SH-SY5Y (cell line): ENCODE data around the gene PLXNB1.

Experiments used
- GATA2 ChIP-seq: IDR thresholded peaks from 2 replicates; pipeline ENCODE4 v1.6.1; 2011; ENCODE audit warnings: mild to moderate bottlenecking, low read depth, low read length
- GATA3 ChIP-seq: IDR thresholded peaks from 2 replicates; pipeline ENCODE4 v1.6.1; 2011; ENCODE audit warnings: low read depth, mild to moderate bottlenecking, low read length, moderate library complexity

PLXNB1 gene

GRCh38 chr3:48410205-48411040 lies 19.5 kb downstream of the PLXNB1 start:
- TF ChIP-seq GATA3 (no peak), GATA2 (no peak)

DNA sequence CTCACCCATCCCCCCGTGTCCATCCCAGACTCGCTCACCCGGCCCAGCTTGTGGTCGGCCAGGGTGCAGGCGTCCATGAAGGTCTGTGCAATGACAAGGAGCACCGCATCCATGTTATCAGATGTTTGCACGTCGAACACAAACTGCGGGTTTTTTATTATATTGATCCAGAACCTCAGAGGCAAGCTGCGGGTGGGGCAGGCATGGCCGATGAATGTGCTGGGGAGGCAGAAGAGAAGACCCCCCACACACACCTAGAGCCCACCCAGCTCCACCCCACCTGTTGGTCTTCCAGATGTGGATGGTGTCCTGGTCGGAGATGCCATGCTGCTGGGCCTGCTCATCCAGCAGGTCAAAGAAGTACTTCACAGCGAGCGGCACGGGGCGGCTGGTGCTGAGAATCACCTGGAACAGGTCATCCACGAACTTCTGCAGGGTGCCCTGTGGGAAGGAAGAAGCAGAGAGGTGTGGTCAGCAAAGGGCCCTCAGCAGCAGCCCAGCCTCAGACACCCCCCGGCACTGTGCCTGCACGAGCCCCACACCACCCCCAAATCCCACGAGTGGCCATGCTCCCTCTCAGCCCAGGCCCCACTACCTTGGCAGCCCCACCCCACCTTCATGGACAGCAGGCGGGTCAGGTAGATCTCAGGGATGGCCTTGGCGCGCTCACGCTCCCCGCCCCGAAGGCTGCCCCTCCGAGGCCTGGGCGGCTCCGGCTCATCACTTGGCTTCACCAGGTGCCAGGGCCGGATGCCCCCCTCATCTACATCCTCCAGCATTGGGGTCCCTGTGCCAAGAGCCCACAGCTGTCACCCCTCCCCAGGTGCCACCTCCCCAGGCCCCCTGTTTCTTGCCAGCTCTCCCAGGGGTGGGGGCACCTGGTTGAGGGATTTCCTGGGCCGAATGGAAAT lies 20.3 kb downstream of the PLXNB1 start:
- TF ChIP-seq GATA3, result no peak

DNA sequence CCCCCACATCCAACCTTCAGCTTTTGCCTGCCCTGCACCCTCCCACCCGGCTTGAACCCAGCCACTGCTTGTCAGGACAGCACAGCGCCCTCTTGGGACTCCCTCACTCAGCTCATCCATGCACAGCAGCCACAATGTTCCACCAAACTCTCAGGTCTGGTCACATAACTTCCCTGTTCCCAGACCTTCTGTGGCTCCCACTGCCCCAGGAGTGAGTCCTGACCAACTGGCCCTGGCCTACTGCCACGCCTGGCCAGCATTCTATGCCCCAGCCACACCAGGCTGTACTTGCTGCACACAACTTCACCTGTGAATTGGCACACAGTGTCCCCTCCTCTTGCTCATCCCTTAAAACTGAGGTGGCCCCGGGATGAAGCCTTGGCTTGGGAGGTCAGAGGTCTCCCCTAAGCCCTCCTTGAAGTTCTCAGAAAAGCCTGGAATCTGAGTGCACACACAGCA lies 21.0 kb downstream of the PLXNB1 start:
- TF ChIP-seq GATA2 (no peak), GATA3 (no peak)

GRCh38 chr3:48407542-48408099 lies 22.3 kb downstream of the PLXNB1 start:
- TF ChIP-seq GATA2 (no peak), GATA3 (no peak)

GRCh38 chr3:48406443-48407431 lies 23.1 kb downstream of the PLXNB1 start:
- TF ChIP-seq GATA3 (no peak), GATA2 (no peak)

- TF ChIP-seq GATA3, result no peak
- TF ChIP-seq GATA2, result no peak
These were observed 23.9 kb downstream of the PLXNB1 start for GRCh38 chr3:48405971-48406370.

DNA sequence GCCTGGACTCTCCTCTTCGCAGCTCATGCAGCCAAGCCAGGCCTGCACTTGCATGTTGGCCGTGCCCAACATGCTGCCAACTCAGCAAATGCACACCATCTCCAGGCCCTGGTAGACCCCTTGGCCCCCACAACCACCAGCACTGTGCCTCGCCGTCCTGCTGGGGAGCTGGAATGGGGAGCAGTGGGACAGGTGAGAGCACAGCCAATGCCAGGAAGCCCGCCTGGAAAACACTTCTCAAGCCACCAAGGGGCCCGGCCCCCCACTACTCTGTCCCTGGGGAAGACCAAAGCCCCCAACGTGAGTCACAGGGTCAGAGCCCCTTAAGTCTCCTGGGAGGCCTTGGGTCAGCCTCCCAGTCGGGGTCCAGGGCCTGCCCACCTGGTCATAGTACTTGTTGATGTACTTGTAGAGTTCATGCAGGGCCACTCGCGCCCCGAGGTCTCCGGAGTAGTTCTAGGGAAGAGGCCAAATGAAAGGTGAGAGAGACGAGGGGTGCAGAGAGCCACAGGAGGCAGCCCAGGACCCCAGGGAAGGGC lies 24.5 kb downstream of the PLXNB1 start:
- no peak for TF ChIP-seq GATA3
- no peak for TF ChIP-seq GATA2

GRCh38 chr3:48404440-48405342 lies 25.2 kb downstream of the PLXNB1 start:
- TF ChIP-seq GATA2, result no peak
- no peak for TF ChIP-seq GATA3

DNA sequence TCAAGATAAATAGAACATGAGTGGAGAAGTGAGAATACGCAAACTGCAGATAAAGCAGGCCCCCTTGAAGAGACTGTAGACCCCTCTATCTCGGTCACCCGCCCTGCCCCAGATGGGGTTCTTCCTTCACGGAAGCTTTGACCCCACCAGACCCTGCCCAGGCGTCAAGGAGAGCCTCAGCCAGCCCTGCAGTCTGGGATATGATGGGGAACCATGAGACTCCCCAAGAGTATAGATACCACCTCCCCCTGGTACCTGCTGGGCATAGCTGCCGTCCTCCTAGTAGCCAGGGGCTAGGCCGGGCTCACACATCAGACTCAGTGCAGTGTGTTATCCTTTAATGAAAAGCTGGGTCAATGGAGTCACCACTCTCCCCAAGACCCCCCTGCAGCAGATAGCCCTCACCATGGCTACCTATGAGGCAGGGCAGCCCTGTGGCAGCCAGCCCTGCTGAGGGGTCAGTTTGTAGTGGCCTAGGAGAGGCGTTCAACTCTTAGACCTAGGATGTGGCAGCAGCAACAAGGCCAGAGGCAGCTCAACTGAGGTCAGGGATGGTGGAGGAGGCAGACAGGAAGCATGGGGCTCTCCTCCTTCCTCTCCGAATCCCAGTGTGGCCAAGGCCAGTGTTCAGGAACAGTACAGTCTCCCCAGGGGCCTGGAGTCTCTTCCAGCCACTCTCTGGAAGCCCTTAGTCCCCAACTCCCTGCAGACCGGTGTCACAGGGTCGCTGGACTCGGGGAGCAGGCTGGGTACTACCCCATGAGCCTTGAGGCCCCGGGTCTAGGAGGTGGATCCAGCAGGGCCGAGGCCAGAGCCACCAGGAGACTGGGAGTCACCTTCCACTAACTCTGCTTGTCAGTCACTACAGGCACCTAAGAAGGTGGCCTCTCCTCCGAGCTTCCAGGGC lies 26.1 kb downstream of the PLXNB1 start:
- TF ChIP-seq GATA3, result no peak
- no peak for TF ChIP-seq GATA2

DNA sequence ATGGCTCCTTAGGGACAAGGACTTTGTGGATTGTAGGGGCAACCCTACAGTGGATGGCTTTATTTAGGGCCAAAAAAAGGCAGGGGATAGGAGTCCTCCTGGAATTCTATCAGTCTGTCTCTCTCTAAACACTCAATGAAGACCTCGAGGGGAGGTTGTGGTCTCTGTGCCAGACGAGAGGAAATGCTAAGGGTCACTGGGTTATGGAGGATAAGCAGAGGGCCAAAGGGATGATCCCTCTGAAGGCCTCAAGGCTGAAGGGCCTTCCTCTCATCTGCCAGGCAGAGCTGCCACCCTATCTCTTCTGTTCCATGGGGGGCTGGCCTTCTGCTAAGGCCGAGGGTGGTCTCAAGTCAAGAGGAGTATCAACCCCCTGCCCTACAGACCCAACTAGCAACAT lies 27.0 kb downstream of the PLXNB1 start:
- TF ChIP-seq GATA2, result no peak

DNA sequence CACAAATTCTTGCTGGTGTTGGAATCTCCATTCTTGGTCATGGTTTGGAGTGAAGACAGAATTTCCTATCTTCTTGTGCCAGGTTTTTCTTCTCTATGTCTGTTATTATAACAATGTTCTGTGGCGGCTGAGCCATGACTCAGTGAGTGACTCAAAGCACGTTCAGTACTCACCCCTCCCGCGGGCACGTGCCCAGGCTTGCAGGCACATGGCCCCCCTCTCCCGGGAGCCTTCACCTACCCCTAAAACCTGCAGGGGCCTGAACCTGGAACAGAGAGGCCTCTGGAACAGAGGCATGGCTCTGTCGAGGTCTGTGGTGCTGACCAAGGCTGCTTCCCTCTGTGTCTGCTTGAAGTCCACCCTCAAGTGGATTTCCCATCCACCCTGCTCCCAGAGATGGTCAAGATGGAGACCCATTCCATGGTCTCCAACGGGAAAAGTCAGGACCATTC lies 27.6 kb downstream of the PLXNB1 start:
- TF ChIP-seq GATA2, result no peak
- no peak for TF ChIP-seq GATA3
